ENCODE measurements around the gene GADD45B.

Gene GADD45B, protein sequence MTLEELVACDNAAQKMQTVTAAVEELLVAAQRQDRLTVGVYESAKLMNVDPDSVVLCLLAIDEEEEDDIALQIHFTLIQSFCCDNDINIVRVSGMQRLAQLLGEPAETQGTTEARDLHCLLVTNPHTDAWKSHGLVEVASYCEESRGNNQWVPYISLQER

DNA sequence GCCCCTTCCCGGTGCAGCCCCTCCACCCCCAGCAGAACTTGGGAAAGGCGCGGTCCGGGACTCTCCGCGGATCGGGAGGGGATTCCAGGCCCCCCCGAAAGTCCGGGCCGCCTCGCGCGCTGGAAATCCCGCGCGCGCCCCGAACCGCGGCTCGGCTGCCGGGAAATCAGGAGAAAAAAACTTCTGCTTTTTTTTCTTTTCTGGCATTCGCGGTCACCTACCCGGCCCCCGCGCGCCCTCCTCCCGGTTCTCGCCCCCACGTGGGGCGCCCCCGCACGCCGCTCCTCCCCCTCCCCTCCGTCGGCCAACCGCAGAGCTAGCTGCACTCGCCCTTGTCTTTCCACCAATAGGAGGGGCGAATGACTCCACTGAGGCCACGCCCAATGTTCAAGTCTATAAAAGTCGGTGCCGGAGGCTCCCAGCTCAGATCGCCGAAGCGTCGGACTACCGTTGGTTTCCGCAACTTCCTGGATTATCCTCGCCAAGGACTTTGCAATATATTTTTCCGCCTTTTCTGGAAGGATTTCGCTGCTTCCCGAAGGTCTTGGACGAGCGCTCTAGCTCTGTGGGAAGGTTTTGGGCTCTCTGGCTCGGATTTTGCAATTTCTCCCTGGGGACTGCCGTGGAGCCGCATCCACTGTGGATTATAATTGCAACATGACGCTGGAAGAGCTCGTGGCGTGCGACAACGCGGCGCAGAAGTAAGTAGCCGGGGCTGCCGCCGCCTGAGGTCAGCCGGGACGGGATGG is at the start of gene GADD45B:
GADD45B (plus strand) TSS at position 426 of the 749 bp plus-strand sequence; CDS start at position 658, 232 bp downstream.
- DNase-seq, result peak; percentile 90

DNA sequence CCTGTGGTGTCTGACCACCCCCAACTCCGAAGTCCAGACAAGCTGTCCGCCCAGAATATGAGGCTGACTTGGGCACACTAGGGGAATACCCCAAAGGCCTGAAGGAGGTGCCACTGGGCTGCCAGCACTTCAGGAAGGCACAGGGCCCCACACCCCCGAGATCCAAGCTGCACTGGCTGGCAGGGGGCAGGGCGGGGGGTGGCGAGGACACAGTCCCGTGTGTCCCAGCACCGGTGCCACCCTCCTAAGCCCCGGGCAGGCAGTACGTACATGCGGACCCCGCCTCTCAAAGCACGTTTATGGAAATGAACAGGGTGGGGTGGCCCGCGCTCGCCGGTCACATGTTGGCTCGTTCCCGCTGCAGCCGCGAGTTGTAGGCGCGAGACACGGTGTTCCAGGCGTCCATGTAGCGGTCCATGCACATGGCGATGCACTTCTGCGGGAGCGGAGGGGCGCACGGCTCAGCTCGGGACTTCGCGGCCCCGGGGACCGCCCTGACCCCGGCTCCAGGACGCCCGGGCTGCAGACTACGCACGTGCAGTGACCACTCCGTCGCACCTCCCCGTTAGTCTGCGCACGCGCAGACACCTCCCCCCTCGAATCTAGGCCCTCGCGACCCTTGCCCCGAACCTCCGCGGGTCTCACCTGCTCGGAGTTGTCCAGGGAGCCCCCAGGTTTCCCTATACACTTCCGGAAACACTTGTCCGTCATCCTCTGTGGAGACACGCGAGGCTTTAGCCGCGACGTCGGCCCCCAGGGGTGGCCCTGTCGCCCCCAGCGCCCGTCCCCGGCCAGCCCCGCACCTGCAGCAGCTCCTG is 49.1 kb upstream of the GADD45B start:
- no peak for DNase-seq

DNA sequence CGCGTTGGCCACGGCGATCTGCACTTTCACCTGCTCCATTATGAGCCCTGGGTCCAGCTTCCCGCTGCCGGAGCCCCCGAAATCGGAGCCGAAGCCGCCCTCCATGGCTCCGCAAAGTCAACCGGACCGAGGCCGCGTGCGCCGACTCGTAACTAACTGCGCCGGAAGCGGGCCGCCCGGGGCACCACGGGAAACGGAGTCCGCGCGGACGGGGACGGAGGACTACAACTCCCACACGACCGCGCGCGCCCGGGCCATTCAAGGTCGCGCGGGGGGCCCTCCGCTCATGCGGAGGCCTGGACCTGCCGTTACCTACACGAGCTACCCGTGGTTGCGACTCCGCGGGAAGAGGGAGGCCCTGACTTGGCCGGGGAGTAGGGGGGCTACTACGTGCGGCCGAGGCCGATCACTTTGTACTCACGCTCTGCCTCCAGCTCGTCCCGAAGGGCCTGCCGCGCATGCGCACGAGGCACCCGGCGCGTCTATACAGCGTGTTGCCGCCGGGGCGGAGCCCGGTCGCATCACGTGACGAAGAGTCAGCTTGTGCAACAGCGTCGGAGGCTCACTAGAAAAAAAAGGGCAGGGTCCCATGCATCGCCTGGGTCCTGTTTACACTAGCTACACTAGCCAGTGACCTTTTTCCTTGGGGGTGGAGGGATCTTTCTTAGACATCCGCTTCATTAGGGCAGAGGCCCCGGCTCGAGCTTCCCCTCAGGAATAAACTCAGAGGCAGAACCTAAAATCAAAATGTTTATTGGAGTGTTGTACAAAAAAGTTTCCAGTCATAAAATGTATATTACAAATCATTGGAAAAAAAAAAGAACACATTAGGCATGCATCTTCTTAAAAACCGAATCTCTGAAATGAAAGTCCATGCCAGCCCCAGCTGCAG is 48.3 kb upstream of the GADD45B start, which contains the start of gene TIMM13:
TIMM13 (minus strand) TSS at position 158 of the 892 bp plus-strand sequence; CDS start at position 105, 53 bp downstream.
- DNase-seq, result peak; percentile 89

DNA sequence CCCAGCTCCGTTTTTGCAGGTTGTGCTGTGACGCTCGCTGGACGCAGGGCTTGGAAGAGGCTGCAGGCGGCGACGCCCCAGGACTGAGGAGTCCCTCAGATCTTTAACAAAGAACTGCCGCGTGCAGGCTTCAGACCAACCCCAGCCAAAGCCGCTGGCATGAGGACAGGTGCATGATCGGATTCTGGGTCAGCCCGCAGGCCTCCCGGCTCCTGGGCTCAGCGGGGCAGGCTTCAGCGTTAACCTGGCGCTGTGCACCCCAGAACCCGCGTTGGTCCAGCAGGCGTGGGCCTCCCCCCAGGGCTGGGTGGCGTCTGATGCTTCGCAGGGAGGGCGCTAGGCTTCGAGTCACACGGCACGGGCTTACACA is 47.6 kb upstream of the GADD45B start:
- no peak for DNase-seq

DNA sequence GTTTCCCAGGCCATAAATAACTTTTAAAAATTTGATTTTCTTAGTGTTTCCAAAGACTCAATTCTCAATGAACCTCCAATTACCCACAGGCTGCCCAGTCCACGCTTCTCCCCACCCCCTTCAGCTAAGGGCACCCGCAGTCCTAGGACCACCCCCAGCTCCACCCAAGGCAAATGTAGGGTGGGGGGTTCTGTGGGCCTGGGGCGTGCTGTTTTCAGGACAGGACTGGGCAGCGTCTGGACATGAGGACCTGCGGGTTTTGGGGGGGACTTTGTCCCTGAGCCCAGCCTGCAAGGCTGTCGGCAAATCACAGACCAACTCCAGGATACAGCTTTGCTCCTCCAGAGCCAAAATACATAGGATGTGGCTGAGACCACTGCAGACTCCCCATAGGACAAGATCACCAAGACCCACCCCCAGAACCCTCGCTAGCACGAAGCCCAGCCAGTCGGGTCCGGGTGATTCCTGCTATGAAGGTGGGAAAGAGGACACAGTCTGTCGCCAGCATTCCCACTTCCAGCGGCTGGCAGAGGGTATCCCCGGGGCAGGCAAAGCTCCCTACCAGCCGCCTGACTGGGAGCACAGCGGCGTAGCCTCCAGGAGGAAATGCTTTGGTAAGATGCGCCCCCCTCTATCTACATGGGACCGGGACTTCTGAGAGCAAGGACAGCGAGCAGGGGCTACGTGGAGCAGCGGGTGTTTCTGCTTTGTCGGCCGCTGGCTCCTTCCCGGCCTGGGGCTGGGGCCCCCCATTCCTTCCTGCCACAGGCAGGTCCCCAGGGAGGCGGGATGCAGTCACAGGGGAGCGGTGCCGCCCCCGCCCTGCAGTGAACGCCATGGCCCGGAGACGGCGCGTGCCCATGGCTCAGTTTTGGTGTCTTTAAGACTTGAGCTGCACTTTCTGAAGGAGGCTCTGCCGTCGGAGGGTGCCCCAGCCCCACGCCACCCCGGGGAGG is 46.9 kb upstream of the GADD45B start:
- no peak for DNase-seq

DNA sequence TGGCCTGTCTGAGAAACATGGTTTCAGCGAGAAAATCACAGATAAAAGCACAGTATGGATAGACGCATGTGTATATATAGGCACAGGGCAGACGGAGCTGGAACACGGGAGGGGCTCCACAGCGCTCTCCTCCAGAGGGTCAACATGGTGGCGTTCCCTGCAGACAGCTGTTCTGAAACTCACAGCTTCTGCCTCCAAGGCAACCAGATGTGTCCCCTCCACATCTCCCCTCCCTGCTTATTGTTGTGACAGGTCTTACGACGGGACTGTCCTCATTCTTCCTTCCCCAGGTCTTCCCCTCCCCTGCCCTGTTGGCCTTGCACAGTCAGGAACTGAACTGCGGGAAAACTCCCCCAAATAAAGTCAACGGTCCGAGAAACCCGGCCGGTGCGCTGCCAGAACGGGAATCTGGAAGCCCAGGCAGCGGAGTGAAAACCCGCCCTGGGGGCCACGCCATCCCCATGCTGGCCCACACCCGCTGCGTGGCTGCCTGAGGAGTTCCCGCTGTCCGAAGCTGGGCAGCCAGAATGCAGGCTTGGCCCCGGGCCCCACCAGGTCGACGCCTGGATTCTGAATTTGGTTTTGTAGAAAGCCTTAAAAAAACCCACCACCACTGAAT is 45.9 kb upstream of the GADD45B start:
- DNase-seq, result no peak

DNA sequence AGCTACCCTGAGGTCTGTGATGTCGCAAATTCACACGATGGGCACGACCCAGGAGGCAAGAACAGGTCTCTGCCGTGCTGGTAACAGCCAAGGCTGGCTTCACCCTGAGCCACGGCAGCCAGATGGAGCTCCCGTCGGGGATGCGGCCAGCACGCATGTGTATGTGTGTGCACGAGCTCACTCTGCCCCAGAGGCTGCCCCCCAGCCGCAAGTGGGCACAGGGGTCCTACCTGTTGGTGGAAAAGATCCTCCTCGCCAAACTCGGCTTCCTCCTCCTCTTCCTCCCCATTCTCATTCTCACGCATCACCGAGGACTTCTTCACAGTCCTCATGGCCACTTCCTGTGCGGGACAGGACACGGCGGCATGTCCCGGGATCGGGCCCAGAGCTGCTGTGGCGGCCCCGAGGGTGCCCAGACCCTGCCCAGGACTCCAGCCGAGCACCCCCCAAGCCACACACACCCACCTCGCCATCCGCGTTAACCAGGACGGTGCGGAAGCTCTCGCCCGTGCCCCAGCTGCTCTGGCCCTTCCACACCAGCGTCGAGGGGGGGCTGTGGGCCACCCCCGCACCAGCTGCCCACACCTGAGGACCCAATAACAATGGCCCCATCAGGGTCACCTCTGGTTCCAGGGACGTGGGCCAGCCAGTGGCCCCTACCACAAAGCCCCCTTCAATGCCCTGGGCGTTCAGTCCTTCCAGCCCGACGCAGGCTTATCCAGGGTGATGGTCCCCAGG is 44.4 kb upstream of the GADD45B start:
- no peak for DNase-seq

DNA sequence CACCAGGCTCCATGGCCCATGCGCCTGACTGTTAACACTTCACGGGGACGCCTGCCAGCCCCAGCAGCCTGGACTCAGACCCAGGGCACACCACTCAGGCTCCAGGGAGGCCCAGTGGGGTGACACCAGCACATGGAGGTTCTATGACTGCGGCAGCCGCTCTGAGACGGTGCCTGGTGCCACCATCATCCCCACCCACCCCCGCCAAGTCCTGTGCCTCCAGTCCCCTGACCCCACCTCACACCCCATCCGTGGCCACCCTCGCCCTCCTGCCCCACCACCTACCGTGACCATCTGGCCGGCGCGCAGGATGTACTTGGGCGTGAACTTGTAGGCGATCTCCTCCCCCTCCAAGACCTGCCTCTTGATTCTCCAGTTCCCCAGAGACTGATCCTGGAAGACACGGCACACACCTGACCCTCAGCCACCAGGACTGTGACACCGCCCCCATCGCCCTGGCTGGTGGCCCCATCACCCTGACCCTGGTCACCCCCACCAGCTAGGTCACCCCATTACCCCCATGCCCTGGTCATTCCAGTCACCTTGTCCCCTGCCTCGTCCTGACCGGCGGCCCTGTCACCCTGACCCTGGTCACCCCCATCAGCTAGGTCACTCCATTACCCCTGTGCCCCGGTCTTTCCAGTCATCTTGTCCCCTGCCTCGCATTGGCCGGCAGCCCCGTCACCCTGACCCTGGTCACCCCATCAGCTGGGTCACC is 43.6 kb upstream of the GADD45B start:
- no peak for DNase-seq

DNA sequence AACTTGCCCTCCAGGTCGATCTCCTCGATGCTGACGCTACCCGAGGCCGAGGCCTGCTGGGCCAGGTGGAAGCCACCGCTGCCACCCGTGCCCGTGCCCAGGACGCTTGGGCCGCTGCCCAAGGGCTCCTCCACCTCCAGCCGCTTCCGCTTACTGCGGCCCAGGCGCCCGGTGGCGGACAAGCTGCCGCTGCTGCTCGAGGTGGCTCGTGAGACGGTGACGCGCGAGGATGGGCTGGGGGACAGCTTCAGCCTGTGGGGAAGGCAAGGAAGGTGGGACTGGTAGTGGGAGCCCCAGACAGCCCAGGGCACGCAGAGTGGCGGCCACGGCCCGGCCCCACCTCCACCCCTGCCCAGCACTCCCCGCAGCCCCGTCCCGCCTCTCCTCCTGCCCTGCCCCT is 42.1 kb upstream of the GADD45B start:
- no peak for DNase-seq

DNA sequence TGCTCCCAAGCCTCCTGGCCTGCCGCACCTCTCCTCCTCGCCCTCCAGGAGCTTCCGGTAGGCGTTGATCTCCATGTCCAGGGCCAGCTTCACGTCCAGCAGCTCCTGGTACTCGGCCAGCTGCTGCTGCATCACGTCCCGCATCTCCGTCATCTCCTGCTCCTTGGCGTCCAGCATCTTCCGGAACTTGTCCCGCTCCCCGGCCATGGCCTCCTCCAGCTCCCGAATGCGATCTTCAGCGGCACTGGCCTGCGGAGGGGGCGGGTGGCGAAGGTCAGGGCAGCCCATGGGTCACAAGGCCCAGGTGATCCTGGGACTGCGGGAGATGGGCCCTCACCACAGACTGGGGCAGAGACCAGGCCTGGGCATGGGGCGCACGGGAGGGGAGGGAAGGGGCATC is 41.7 kb upstream of the GADD45B start:
- no peak for DNase-seq

DNA sequence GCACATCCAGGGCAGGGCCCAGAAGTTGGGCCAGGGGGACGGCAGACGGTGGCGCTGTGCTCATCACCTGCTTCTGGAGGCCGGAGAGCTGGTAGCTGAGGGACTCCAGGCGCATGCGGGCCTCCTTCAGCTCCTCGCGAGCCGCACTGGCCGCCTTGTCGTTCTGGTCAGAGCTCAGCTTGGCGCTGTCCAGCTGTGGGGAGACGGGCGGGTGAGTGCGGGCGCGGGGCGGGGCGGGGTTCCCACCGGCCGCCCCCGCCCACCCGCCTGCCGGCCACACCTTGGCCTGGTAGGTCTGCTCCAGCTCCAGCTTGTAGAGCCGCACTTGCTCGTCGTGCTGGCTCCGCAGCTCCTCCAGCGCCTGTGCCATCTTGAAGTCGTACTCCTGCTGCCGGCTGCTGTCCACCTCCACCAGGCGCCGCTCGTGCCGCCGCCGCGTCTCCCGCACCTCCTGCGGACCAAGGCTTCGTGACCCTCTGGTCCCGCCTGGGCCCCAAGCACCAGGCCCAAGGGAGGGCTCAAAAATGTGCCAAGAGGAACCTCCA is 41.1 kb upstream of the GADD45B start:
- DNase-seq, result no peak

DNA sequence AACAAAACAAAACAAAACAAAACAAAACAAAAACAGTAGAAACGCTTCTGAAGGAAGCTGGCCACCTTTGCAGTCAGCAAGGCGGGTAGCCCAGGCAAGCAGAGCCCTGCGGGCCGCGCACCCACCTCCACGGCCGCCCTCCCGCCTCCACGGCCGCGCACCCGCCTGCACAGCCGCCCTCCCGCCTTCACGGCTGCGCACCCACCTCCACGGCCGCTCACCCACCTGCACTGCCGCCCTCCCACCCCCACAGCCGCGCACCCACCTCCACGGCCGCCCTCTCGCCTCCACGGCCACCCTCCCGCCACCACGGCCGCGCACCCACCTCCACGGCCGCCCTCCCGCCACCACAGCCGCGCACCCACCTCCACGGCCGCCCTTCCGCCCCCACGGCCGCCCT is 39.5 kb upstream of the GADD45B start:
- no peak for DNase-seq

DNA sequence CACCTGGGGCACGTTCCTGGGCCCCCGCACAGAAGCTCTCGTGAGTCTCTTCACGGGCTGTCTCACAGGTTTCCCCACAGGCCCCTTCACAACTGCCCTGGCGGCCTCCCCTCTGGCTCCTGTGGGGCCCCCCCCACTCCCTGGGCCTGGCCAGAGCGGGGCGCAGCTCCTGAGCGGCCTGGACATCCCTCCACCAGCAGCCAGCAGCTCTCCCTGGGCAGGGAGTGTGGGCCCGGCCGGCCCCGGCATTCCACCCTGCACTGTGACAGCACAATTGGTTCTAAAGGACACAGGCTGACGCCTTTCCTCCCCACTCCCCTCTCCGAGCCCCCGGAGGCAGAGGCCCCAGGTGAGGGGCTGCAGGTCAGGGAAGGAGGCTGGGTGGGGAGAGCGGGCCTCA is 39.0 kb upstream of the GADD45B start:
- DNase-seq, result no peak

DNA sequence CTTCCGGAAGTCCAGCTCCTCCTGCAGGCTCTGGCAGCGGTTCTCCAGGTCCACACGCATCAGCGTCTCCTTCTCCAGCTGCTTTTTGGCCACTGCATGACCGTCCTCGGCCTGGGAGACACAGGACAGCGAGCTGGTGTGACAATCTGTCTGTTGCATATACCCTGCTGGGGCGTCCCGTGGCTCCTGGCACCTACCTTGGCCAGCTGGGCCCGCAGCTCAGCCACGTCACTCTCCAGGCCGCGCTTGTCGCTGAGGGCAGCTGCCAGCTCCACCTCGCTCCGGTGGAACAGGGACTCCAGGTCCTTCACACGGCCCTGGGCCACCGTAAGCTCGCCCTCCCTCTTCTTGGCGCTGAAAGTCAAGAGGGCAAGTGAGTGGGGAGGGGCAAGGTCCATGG is 37.7 kb upstream of the GADD45B start:
- no peak for DNase-seq

DNA sequence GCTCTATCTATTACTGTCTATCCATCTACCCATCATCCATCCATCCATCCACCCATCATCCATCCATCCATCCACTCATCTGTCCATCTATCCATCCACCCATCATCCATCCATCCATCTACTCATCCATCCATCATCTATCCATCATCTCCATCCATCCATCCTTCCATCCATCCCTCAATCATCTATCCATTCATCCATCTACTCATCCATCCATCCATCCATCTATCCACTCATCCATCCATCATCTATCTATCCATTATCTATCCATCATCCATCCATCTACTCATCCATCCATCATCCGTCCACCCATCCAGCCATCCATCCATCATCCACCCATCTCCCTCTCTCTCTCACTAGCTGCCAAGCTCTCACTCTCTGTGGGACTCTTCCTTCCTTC is 35.4 kb upstream of the GADD45B start:
- no peak for DNase-seq

DNA sequence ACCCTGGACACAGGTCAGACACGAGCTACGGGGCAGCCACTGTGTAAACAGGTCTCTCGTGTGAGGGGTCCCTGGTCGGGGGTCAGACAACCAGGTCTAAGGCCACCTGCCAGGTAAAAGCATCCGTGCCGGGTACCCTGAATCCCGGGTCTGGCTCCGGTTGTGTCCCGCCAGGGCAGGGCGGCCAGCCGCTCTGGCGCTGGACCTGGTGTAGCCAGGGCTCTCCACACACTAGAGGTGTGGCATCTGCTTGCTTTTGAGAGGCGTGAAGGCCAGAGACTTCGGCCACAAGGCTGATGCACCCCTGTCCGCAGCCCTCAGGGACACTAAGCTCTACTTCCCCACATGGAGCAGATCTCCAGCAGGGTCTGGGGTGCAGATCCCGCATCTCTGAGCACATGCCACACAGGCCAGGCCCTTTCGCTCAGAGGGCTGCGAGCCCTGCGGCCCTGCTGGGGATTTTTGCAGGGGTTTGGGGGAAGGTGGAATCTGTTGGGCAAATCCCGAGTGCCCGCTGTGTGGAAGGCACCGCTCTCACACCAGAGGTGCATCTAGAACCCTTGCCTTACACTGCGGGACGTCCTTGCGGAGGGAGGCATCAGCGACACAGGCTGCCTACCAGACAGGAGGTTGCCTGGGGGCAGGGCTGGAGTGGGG is 34.7 kb upstream of the GADD45B start:
- DNase-seq, result no peak

DNA sequence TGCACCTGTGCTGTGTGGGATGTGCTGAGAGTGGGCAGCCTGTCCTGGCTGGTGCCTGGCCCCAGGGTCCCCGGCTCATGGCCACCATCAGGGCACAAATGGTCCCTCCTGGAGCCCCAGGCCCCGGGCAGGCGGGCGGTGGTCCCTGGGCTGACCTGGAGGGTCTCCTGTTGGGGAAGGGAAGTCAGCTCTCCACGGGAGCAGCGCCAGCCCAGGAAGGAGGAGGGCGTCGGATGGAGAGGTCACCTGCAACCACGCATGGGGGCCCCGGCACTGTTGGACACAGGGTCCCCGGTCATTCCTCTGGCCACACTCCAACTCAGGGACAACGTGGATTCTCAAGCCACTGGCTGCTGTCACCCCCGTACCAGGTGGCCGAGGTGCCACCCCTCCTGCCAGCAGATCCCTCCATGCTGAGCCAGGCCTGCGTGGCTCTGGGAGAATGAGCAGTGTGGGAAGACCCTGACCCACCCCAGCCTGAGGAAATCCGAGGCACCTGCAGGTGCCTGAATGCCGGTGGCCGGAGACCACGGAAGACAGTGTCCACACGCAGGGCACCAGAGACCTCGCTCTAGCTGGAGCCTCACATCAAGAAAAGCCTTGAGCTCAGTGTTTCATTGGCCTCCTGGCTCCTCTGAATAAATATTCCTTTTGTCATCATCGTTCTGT is 32.7 kb upstream of the GADD45B start:
- no peak for DNase-seq

DNA sequence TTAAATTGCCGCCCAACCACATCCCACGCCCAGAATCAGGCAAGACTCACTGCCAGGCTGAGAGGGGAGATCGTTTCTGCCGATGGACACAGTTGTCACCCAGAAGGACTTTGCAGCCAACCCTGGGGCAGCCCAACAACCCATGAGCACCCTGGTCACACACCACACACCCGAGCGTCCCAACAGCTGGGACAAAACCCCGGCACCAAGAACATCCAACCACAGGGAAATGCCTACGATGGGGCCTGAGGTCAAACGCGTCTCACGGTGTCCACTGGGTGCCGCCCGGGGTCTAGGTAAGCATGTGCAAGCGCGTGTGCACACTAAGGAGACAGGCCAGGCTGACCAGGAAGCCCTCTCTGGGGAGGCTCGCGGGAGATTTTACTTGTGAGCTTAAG is 32.1 kb upstream of the GADD45B start:
- DNase-seq, result no peak

Data from DMS 273 treated with DMSO at 0.1 percent for 48 hours (cell line).